Activated CD8-positive, alpha-beta memory T cell treated with anti-CD3 and anti-CD28 coated beads for 1 hour (primary cell): Measurements from ENCODE around the gene DLGAP1.

Experiments
- DNase-seq, 2 donors: peaks; one replicate each; pipeline ENCODE4 v3.0.0-alpha.2; 2020; ENCODE audit warnings: low read depth in 1 of 2; ENCODE audit errors: extremely low read depth in 1 of 2

The DLGAP1 gene

DNA sequence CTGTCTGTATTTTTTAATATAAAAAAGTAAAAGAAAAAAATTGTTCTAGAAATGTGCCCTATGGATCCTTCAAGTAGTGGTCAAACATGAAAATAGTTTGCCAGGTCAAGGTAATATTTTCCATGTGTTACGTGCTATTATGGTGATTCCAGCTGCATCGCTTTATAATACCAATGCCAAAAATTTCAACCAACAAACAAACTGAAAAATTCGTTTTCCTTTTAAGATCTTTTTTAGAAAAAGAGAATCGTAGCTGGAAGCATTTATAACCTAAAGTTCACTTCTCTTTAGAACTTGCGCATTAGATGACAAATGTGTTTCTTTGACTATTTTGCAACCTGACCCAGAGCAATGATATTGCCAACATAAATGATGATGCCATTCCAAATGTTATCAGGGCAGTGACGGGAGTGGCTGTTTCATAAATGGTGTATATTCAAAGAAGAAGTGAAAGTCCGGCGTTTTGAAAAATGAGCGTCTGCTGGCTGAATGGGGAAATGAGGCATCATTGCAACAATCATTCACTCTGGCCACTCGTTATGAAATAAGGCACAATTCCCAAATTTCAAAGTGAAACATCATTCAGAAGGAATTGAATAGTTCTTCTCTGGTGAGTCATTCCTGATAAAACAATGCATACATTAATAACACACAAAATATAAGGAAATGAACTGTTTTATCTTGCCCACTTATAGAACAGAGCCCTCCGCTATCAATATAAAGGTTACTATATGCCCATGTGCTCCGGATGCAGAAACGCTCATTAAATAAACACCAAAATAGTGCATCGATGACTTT, 707.7 kb downstream of the DLGAP1 start:
- no peak for DNase-seq

- DNase-seq = no peak
These were observed 712.6 kb downstream of the DLGAP1 start for GRCh38 chr18:3742541-3742940.

DNA sequence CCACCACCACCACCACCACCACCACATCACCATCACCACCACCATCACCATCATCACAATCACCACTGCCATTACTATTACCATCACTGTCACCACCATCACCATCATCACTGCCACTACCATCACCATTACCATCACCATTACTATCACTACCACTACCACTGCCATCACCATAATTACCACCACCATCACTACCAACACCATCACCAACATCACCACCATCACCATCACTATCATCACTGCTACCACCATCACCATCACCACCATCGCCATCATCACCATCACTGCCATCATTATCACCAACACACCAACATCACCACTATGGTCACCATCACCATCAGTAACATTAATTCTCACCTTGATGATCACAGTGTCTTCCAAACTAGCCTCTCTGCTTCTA, 713.8 kb downstream of the DLGAP1 start:
- DNase-seq = no peak

GRCh38 chr18:3728704-3729437, 726.2 kb downstream of the DLGAP1 start:
- DNase-seq = no peak

DNA sequence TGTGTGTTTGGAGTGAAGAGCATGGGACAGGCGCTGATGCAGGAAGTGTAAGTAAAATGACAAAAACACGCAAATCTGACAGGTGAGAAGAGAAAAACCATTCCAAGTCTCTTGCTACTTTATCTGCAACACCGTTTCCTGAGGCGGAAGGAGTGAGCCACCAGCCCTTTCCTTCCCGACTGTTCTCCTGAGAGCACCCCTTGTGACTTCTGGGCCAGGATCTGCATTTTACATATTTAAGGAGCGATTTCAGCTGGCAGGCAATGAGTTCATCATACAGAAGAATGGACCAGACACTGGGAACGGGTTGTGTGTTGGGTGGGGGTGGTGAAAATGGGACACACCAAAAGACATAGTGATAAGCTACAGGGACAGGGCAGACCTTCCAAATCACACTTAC, 727.8 kb downstream of the DLGAP1 start:
- no peak for DNase-seq

GRCh38 chr18:3726238-3726951, 728.7 kb downstream of the DLGAP1 start:
- no peak for DNase-seq

- DNase-seq = no peak
These were observed 730.0 kb downstream of the DLGAP1 start for GRCh38 chr18:3725115-3725514.

DNA sequence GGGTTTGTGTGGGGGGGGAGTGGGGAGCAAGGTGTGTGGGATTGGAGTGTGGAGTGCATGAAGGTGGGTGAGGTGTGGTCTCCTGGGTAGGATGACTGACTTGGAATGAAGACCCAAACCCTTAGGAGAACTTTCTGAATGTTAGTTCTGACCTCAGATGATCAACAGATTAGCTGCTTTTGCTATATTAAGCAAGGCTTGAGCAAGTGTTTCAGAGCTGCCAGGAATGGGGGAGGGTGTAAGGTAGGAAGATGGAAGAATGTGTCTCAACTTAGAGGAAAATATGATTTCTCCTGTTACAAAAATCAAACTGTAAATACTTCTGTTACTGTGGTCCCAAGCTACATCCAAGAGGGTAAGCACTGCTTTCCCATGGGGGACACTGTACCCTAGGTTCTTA, 731.6 kb downstream of the DLGAP1 start:
- DNase-seq = no peak

- DNase-seq = no peak
These were observed 732.3 kb downstream of the DLGAP1 start for GRCh38 chr18:3722649-3723433.

DNA sequence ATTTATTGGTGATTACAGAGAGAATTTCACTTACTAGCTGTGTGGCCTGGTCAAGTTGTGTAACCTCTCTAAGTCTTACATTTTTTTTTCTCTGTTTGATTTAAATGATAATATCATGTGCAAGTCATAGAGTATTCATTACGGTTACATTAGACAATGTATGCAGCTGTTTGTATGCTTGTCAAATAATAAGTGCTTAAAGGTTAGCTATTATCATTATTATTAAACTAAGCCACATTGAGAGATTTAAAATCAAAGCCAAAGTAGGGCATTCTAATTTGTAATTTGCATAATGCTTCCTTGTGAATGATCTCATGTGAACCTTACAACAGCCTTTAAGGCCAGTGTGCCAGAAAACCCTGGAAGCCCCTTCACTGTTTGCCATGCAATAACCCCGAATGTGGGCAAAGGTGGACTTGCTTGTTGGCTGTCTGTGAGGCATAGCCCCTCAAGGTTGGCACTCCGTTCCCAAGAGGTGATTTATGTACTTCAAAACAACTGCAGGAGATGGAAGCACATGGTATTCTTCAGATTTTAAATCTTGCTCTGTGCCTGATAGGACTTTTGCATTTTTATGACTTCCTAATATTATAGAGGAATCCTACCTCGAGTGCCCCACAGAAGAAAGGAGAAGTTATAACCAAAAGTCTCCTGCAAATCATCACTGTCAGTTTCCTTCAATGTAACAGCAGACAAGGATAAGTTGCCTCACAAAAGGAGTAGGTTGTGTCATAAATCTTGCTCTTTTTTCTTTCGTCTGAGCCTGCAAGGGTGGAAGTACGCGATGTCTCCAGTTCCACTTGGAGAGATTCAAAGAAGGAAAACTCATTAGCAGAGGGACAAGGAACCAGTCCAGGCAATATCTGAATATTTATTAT, 733.1 kb downstream of the DLGAP1 start:
- DNase-seq = no peak

DNA sequence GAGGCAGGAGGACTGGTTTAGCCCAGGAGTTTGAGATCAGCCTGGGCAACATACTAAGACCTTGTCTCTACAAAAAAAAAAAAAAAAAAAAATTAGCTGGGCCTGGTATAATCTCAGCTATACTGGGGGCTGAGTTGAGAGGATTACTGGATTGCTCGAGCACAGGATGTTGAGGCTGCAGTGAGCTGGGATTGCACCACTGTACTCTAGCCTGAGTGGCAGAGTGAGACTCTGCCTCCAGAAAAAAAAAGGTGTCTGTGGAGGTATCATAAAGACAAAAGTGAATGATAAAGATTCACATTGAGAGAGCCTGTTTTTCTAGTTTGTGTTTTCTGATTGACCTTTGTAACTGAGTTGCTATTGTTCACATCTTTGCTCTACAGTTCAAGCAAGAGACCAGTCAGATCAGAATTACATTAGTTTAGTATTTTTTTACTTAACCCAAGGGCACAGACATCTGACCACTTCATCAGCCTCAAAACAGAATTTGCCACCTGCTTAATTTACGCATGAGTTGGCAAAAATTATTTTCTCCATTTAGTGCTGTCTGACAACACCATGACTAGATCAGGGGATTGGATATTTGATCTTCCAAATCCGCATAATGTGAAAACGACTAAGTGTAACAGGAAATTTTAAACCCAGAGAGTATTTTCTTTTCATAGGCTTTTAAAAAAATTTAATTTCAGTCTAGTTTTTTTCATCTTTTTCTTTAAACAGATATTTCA, 734.1 kb downstream of the DLGAP1 start:
- no peak for DNase-seq

DNA sequence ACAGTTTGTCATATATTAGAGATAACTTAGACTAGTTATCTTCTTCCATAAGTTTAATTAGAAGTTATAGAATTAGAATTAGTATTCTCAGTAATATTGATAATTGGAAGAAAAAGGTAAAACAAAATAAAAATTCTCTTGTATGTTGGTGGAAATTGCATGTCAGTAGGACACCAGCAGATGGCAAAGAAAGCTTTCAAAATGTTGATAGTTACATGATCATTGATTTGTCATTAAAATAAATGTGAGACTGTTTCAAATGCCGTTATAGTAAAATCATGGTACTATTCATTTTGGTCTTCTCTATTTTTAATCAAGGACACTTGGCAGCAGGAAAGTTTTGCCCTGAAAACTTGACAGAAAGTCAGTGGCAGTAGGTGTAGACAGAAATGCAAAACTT, 734.9 kb downstream of the DLGAP1 start:
- DNase-seq = no peak

- no peak for DNase-seq
These were observed 737.6 kb downstream of the DLGAP1 start for GRCh38 chr18:3717376-3718025.

DNA sequence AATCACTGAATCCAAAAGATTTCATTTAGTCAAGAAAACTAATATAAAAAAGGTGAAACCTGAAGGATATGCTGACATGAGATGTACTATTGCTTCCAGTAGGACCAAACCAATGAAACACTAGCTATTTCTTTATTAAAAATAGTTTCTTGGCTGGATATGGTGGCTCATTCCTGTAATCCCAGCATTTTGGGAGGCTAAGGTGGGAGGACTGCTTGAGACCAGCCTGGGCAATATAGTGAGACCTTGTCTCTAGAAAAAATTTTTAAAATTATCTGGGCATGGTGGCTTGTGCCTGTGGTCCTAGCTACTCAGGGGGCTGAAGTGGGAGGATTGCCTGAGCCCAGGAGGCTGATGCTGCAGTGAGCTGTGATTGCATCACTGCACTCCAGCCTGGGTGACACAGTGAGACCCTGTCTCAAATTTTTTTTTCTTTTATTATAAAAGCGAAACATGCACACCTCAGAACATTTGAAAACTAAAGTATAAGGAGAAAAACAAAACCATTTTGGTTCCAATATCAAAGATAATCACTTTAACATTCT, 738.9 kb downstream of the DLGAP1 start:
- no peak for DNase-seq

GRCh38 chr18:3715231-3716080, 739.7 kb downstream of the DLGAP1 start:
- no peak for DNase-seq

DNA sequence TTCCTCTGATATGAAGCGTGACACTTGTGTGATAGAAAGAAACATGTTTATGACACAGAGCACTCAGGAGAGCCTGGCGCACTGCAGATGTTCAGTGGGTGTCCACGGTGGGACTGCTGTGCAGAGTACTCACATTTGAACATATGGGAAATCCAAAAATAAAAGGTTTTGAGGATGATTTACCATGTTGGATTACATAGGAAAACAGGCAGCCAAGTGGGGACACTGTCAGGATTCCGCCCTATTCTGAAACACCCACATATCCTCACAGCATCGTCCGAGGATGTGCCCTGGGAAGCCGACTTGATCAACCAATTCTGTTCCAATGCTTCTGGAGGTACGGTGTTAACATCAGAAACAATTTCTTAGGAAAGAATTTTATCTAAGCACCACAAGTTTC, 741.4 kb downstream of the DLGAP1 start:
- no peak for DNase-seq

DNA sequence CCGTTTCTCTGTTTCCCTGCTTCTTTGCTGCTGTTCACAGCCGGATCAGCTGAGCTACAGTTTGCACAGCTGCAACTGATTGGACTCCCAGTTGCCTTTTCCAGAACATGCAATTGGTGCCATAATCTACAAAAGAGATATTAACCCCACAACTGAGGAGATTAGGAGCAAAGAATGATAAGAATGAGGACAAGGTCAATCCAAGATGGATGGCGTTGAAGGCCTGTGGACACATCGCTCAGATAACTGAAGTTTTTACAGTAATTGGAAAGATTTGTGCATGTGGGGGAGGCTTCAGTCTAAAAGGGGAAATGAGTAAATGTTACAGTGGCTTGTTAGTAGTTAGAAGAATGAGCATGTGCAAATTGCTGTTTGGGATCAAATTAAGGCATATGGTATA, 741.9 kb downstream of the DLGAP1 start:
- DNase-seq = no peak

DNA sequence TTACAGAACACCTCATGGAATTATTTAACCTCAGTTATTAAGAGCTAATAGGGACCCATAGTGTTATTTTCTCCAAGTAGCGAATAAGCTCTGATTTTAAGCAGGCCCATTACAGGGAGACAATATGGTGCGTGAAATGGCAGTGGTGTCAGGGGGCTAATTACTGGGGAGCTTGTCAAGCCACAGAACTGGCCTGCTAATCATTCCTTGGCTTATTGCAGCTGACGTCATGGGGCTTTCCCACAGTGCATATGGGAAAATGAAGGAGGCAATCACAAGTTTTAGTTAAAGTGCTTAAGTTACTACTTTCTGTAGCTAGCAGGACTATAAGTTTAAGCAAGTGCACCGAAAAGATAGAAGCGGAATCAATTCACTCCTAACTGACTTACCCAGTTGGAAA, 742.6 kb downstream of the DLGAP1 start:
- no peak for DNase-seq
